ENCODE results near the gene LARGE1. TPM values are rescaled to one million over a fixed set of nuclear protein-coding genes. Genes with fewer than 3 reads are reported as not detected.
A peak's percentile ranks its signal among the peaks of the same experiment; 100 is the strongest.

Gene LARGE1
- total RNA-seq, 1 experiment from 2014 or later, result 5.2 TPM

DNA sequence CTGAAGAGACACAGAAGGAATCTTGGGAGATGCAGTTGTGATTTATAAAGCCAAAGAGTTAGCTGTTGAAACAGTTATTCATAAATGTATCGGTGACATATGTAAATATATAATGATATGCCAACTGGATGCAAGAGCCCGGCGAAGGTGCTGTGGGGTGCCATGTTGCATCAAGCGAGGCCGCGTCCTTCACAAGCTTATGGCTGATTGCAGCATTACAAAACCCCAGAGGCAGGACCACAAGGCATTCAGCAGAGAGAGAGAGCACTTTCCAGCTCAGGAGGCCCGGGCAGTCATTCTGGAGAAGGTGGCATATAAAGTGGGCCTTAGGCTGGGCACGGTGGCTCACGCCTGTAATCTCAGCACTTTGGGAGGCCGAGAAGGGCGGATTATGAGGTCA, 65.6 kb downstream of the LARGE1 start:
- no peaks in the 10 kb centered on the region for H3K9me3 Mint-ChIP-seq (ENCODE audit: unreplicated experiment)
- TF ChIP-seq, protein P1, sequence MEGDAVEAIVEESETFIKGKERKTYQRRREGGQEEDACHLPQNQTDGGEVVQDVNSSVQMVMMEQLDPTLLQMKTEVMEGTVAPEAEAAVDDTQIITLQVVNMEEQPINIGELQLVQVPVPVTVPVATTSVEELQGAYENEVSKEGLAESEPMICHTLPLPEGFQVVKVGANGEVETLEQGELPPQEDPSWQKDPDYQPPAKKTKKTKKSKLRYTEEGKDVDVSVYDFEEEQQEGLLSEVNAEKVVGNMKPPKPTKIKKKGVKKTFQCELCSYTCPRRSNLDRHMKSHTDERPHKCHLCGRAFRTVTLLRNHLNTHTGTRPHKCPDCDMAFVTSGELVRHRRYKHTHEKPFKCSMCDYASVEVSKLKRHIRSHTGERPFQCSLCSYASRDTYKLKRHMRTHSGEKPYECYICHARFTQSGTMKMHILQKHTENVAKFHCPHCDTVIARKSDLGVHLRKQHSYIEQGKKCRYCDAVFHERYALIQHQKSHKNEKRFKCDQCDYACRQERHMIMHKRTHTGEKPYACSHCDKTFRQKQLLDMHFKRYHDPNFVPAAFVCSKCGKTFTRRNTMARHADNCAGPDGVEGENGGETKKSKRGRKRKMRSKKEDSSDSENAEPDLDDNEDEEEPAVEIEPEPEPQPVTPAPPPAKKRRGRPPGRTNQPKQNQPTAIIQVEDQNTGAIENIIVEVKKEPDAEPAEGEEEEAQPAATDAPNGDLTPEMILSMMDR (IDR thresholded peaks at IDR 0.05; ENCODE audit: unreplicated experiment), result no peak
- peak overlapping the region; percentile 98 for H3K27ac Mint-ChIP-seq (ENCODE audit: low read depth, unreplicated experiment)
- POLR2A ChIA-PET, result interaction anchor here (1.2 to 2.4 kb wide), 2 partner anchors 19 to 66 kb away, joined by 3 to 11 read pairs; no protein-coding TSS in a partner anchor
- H3K4me3 Mint-ChIP-seq (ENCODE audit: unreplicated experiment), result peak overlapping the region; percentile 95
- intact Hi-C loops (cut with micrococcal nuclease), result loop anchor here (5.0 kb wide), 1 partner anchor 68 kb away; the partner anchor contains the start of gene LARGE1
- no peak for DNase-seq (ENCODE audit: unreplicated experiment)
- no TSS peak for BruUV-seq (replicated peaks)
- H3K27me3 Mint-ChIP-seq (ENCODE audit: insufficient read depth, unreplicated experiment), result no peaks in the 10 kb centered on the region
- H3K36me3 Mint-ChIP-seq (ENCODE audit: insufficient read depth, unreplicated experiment), result no peaks in the 10 kb centered on the region
- CTCF ChIA-PET, result no interaction called here
- H3K4me1 Mint-ChIP-seq (ENCODE audit: insufficient read depth, unreplicated experiment), result peaks cover 28% of the 10 kb centered on the region

DNA sequence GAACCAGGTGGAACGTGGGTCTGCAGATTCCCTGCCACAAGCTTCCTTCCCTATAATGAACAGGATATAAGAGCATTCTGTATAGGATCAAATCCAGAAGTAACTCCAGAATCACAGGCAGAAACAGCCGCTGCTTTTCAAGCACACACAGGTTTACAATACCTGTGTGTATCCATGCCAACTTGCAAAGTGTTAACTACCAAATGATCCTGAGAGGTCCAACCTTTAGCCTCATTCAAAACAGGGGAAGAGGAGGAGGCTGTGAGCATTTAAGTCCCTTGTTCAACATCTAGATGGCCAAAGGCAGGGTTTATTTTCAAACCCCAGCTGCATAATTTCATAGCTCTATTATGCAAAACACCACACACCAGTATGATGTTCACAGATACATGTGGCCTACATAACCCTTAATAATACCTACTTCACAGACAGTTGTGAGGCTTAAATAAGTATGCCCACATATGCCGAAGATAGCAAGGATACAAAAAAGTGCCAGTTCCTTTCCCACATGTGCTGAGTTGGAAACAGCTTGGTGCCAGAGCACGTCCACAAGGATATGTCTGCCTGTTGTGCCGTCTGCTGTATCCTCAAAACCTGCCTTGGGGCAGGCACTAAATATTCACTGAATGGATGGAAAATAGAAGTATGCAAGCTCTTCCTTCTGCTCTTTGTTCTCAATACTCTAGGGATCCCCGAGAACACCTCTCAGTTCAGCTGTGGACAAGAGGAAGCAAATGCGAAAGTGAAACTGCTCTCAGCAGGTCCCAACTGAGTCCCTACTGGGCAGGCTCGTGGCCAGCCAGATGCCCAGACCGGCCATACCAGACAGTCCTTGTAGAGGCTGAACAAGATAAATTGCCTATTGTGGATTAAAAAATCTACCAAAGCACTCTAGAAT, 66.8 kb downstream of the LARGE1 start:
- ChIA-PET CTCF (interaction anchor here (0.5 to 1.4 kb wide), 6 partner anchors 11 to 1152 kb away, joined by 3 to 4 read pairs (median 3); no protein-coding TSS in a partner anchor), POLR2A (interaction anchor here (0.7 to 2.4 kb wide), 3 partner anchors 68 to 127 kb away, joined by 3 to 11 read pairs (median 7); no protein-coding TSS in a partner anchor)
- BruUV-seq (replicated peaks), result no TSS peak
- Mint-ChIP-seq H3K4me1 (ENCODE audit: insufficient read depth, unreplicated experiment) (peaks cover 28% of the 10 kb centered on the region), H3K27me3 (ENCODE audit: insufficient read depth, unreplicated experiment) (no peaks in the 10 kb centered on the region), H3K9me3 (ENCODE audit: unreplicated experiment) (no peaks in the 10 kb centered on the region), H3K4me3 (ENCODE audit: unreplicated experiment) (peak overlapping the region; percentile 95), H3K27ac (ENCODE audit: low read depth, unreplicated experiment) (peak overlapping the region; percentile 98), H3K36me3 (ENCODE audit: insufficient read depth, unreplicated experiment) (no peaks in the 10 kb centered on the region)
- intact Hi-C loops (cut with micrococcal nuclease), result loop anchor here (5.0 kb wide), 1 partner anchor 69 kb away; the partner anchor contains the start of gene LARGE1
- TF ChIP-seq, protein P1 (IDR thresholded peaks at IDR 0.05; ENCODE audit: unreplicated experiment), result no peak
- peak; percentile 56 for DNase-seq (ENCODE audit: unreplicated experiment)

DNA sequence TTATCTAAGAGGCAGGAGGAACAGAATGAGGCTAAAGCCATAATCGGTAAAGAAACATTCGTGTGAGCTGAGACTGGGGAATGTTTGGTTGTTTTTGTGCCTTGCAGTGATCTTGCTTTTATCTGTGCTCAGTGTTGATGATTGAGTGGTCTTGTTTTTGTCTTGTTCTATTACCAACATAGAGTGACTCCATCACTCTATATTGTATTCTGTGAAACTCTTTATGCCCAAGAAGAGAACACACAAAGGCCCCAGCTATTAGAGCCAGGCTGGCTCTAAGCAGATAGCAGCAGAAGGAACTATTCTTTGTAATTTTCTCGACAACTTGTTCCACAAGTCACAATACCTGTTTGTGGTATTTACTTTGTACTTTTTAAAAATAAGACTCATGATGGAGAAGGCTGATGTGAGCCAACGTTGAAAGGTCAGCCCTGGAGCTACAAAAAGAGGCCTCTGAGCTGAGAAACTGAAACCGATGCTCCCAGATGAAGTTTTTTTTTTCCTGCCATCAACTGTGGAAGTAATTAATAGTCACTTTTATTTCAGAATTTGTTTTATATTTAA, 68.4 kb downstream of the LARGE1 start:
- Mint-ChIP-seq H3K36me3 (ENCODE audit: insufficient read depth, unreplicated experiment) (no peaks in the 10 kb centered on the region), H3K4me3 (ENCODE audit: unreplicated experiment) (no peak overlapping the region), H3K27me3 (ENCODE audit: insufficient read depth, unreplicated experiment) (no peaks in the 10 kb centered on the region), H3K4me1 (ENCODE audit: insufficient read depth, unreplicated experiment) (peaks cover 28% of the 10 kb centered on the region), H3K9me3 (ENCODE audit: unreplicated experiment) (no peaks in the 10 kb centered on the region), H3K27ac (ENCODE audit: low read depth, unreplicated experiment) (peak overlapping the region; percentile 9)
- TF ChIP-seq, protein P1 (IDR thresholded peaks at IDR 0.05; ENCODE audit: unreplicated experiment), result no peak
- CTCF ChIA-PET, result interaction anchor here (0.6 to 1.5 kb wide), 2 partner anchors 69 to 150 kb away, joined by 3 to 4 read pairs; partner anchors contain the start of gene LARGE1
- no peak for DNase-seq (ENCODE audit: unreplicated experiment)
- intact Hi-C loops (cut with micrococcal nuclease), result loop anchor here (5.0 kb wide), 1 partner anchor 70 kb away; the partner anchor contains the start of gene LARGE1
- no TSS peak for BruUV-seq (replicated peaks)
- POLR2A ChIA-PET, result interaction anchor here (1.0 to 1.6 kb wide), 3 partner anchors 11 to 69 kb away, joined by 3 to 5 read pairs (median 4); partner anchors contain the start of gene LARGE1

Measured in MCF 10A (cell line).